Keratinocyte (primary cell): ENCODE data around the gene RASGRP3. TPM values are rescaled to one million over a fixed set of nuclear protein-coding genes. Genes with fewer than 3 reads are reported as not detected.

Experiments used
- DNase-seq: peaks from one replicate; pipeline ENCODE4 v3.0.0-alpha.2; 2011; ENCODE audit warnings: low read depth, missing footprints, low spot score
- FAIRE-seq: peaks from 2 replicates; lab custom pipeline; 2011; peaks lifted over from hg19 to GRCh38; lab: Jason Lieb, UNC
- H2AFZ ChIP-seq: 2 replicates; pipeline ENCODE4 v1.6.0; 2012; ENCODE audit warnings: low read length, control low read depth, inconsistent platforms; ENCODE audit not compliant: control insufficient read depth
- H3K27ac ChIP-seq: 2 replicates; pipeline ENCODE4 v1.5.1; 2011; ENCODE audit warnings: low read length; ENCODE audit not compliant: control insufficient read depth, insufficient read depth
- H3K27me3 ChIP-seq: 3 replicates; pipeline ENCODE4 v1.6.0; 2011; ENCODE audit warnings: low read length; ENCODE audit not compliant: control insufficient read depth, insufficient read depth; ENCODE audit errors: extremely low read depth
- H3K36me3 ChIP-seq, 2 experiments: 2 replicates in 1 of 2; 3 replicates in 1 of 2; pipeline ENCODE4 v1.5.1; 2011; ENCODE audit warnings: low read length in 2 of 2, mild to moderate bottlenecking in 1 of 2; ENCODE audit not compliant: control insufficient read depth in 2 of 2, insufficient read depth in 2 of 2; ENCODE audit errors: extremely low read depth in 1 of 2
- H3K4me1 ChIP-seq: 3 replicates; pipeline ENCODE4 v1.5.1; 2011; ENCODE audit warnings: low read length; ENCODE audit not compliant: control insufficient read depth, insufficient read depth; ENCODE audit errors: extremely low read depth
- H3K4me2 ChIP-seq: 3 replicates; pipeline ENCODE4 v1.6.0; 2011; ENCODE audit warnings: low read depth, low read length; ENCODE audit not compliant: control insufficient read depth, insufficient read depth; ENCODE audit errors: extremely low read depth
- H3K4me3 ChIP-seq, 3 experiments: fragments of 200-600 bp in 1 of 3; sonication (generic) in 1 of 3; 2 replicates in 2 of 3; 3 replicates in 1 of 3; pipeline ENCODE4 v1.5.1; 2011 to 2016; ENCODE audit warnings: low read length in 3 of 3, mild to moderate bottlenecking in 3 of 3, control low read depth in 2 of 3, inconsistent platforms in 1 of 3, low read depth in 1 of 3, mixed read lengths in 1 of 3, mixed run types in 1 of 3, moderate library complexity in 1 of 3; ENCODE audit not compliant: control insufficient read depth in 2 of 3, insufficient read depth in 2 of 3; ENCODE audit errors: extremely low read depth in 1 of 3
- H3K79me2 ChIP-seq: 2 replicates; pipeline ENCODE4 v1.6.0; 2012; ENCODE audit warnings: low read length; ENCODE audit not compliant: control insufficient read depth, insufficient read depth
- H3K9ac ChIP-seq: 3 replicates; pipeline ENCODE4 v1.6.0; 2011; ENCODE audit warnings: low read length; ENCODE audit not compliant: control insufficient read depth, insufficient read depth; ENCODE audit errors: extremely low read depth
- H3K9me1 ChIP-seq: 3 replicates; pipeline ENCODE4 v1.6.0; 2011; ENCODE audit warnings: low read length; ENCODE audit not compliant: control insufficient read depth, insufficient read depth; ENCODE audit errors: extremely low read depth
- H3K9me3 ChIP-seq: 2 replicates; pipeline ENCODE4 v1.5.1; 2012; ENCODE audit warnings: low read depth, low read length; ENCODE audit not compliant: control insufficient read depth
- H4K20me1 ChIP-seq: 3 replicates; pipeline ENCODE4 v1.6.0; 2011; ENCODE audit warnings: low read length; ENCODE audit not compliant: control insufficient read depth, insufficient read depth; ENCODE audit errors: extremely low read depth
- EZH2 ChIP-seq: IDR thresholded peaks from one replicate; pipeline ENCODE4 v1.6.1; 2012; ENCODE audit warnings: inconsistent platforms, mild to moderate bottlenecking, low read length, moderate library complexity
- dilution Hi-C: fragments of 300-500 bp; cut with MboI; formaldehyde crosslinking; loops from one replicate; pipeline ENCODE4 v1.7.0; 2020; ENCODE audit warnings: low sequenced_read_pairs; ENCODE audit not compliant: extremely low pct_ligation_motif_present
- polyA plus RNA-seq, 5 experiments: library from polyadenylated mRNA; depleted of rRNA in 3 of 5; stranded (reverse) in 3 of 5; stranded (forward) in 1 of 5; unstranded in 1 of 5; fragments of >200 nt; gene quantifications; 1 replicate in 1 of 5; 2 replicates in 3 of 5; 3 replicates in 1 of 5; pipeline versions ENCODE4 v1.2.1 to v1.2.3, GENCODE V29; 2011 to 2012; ENCODE audit warnings: missing spikeins in 2 of 5, low read depth in 1 of 5, low replicate concordance in 1 of 5
- TF ChIP-seq, protein P1 (sequence below), 3 experiments: IDR thresholded peaks in 1 of 3; conservative IDR thresholded peaks in 1 of 3; optimal IDR thresholded peaks in 1 of 3; 2 replicates in 2 of 3; 3 replicates in 1 of 3; pipeline versions ENCODE3 to v1.5.1; 2011; ENCODE audit warnings: low read length in 3 of 3, mild to moderate bottlenecking in 3 of 3, moderate library complexity in 2 of 3, control low read depth in 1 of 3, inconsistent platforms in 1 of 3; ENCODE audit not compliant: insufficient read depth in 2 of 3; ENCODE audit errors: extremely low read depth in 1 of 3

The RASGRP3 gene
- polyA plus RNA-seq, 1 donor (not counting 4 experiments of a cell fraction or from before 2014, with no cell fraction given) = 0.56 TPM

DNA sequence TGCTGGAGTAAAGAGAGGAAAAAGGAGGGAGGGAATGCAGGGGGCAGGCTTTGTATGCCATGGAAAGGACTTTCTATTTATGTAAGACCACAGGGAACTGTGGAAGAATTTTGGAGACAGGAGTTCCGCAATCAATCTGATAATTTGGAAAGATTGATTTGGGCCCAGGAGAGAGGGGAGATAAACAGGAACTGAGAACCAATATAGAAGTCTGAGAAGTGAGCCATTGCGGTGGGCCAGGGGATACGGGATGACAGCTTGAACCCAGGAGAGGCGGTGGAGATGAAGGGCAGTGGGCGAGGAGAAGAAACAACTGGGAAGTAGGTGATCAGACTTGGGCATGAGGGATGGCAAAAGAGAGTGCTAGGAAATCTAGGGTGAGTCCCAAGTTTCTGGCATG, 23.7 kb downstream of the RASGRP3 start:
- no peak for FAIRE-seq

GRCh38 chr2:33502025-33502424, 25.6 kb downstream of the RASGRP3 start:
- Histone ChIP-seq H2AFZ (no peak overlapping the region), H3K36me3 (no peaks in the 10 kb centered on the region), H3K9me3 (no peaks in the 10 kb centered on the region), H4K20me1 (no peaks in the 10 kb centered on the region), H3K27ac (no peak overlapping the region), H3K9me1 (no peaks in the 10 kb centered on the region), H3K4me2 (no peak overlapping the region), H3K9ac (no peak overlapping the region), H3K79me2 (no peaks in the 10 kb centered on the region), H3K4me3 (no peak overlapping the region), H3K4me1 (no peaks in the 10 kb centered on the region), H3K27me3 (no peaks in the 10 kb centered on the region)
- DNase-seq (no peak), FAIRE-seq (no peak)
- no peak for TF ChIP-seq EZH2
- TF ChIP-seq, protein P1, sequence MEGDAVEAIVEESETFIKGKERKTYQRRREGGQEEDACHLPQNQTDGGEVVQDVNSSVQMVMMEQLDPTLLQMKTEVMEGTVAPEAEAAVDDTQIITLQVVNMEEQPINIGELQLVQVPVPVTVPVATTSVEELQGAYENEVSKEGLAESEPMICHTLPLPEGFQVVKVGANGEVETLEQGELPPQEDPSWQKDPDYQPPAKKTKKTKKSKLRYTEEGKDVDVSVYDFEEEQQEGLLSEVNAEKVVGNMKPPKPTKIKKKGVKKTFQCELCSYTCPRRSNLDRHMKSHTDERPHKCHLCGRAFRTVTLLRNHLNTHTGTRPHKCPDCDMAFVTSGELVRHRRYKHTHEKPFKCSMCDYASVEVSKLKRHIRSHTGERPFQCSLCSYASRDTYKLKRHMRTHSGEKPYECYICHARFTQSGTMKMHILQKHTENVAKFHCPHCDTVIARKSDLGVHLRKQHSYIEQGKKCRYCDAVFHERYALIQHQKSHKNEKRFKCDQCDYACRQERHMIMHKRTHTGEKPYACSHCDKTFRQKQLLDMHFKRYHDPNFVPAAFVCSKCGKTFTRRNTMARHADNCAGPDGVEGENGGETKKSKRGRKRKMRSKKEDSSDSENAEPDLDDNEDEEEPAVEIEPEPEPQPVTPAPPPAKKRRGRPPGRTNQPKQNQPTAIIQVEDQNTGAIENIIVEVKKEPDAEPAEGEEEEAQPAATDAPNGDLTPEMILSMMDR (optimal IDR thresholded peaks at IDR 0.05 in 1 of 3, IDR thresholded peaks at IDR 0.05 in 1 of 3, conservative IDR thresholded peaks at IDR 0.05 in 1 of 3; ENCODE audit: extremely low read depth in 1 of 3, insufficient read depth in 2 of 3, low read length in 3 of 3) = no peak
- dilution Hi-C loops = no loop called here

More for the DNA sequence above, 23.7 kb downstream of the RASGRP3 start:
- Histone ChIP-seq H3K4me3 (no peak overlapping the region), H3K4me1 (no peaks in the 10 kb centered on the region), H3K79me2 (no peaks in the 10 kb centered on the region), H2AFZ (no peak overlapping the region), H3K9ac (no peak overlapping the region), H3K4me2 (no peak overlapping the region), H3K27me3 (no peaks in the 10 kb centered on the region), H3K36me3 (no peaks in the 10 kb centered on the region), H3K27ac (no peak overlapping the region), H3K9me3 (no peaks in the 10 kb centered on the region), H3K9me1 (no peaks in the 10 kb centered on the region), H4K20me1 (no peaks in the 10 kb centered on the region)
- TF ChIP-seq, protein P1 (optimal IDR thresholded peaks at IDR 0.05 in 1 of 3, IDR thresholded peaks at IDR 0.05 in 1 of 3, conservative IDR thresholded peaks at IDR 0.05 in 1 of 3; ENCODE audit: extremely low read depth in 1 of 3, insufficient read depth in 2 of 3, low read length in 3 of 3) = no peak
- TF ChIP-seq EZH2 = no peak
- DNase-seq = no peak
- dilution Hi-C loops = no loop called here
